OCI-LY7 (cell line): ENCODE data around the gene MUC15.

Experiments used
- CTCF ChIP-seq: fragments of 200-600 bp; sonication (generic); conservative IDR thresholded peaks from 2 replicates; pipeline ENCODE4 v1.5.1; 2014; ENCODE audit warnings: mild to moderate bottlenecking, antibody characterized with exemption, low read length, moderate library complexity, mixed read lengths
- EZH2phosphoT487 ChIP-seq: fragments of 200-600 bp; sonication (generic); IDR thresholded peaks from 2 replicates; pipeline ENCODE4 v1.6.1; 2018; ENCODE audit warnings: low read depth, borderline replicate concordance, mild to moderate bottlenecking, mixed run types, antibody characterized with exemption, low read length, moderate library complexity, mixed read lengths

- TF ChIP-seq EZH2phosphoT487 = no peak
- no peak for TF ChIP-seq CTCF
These were observed 12.8 kb upstream of the MUC15 start for GRCh38 chr11:26584818-26585217.
